Subcutaneous abdominal adipose tissue (tissue), 5 donors: ENCODE measurements around the gene LAMA2.

Experiments
- H3K27ac ChIP-seq: one replicate; pipeline ENCODE4 v1.7.0; 2013; ENCODE audit warnings: low read depth, mild to moderate bottlenecking, inconsistent platforms, low read length, moderate library complexity
- H3K27me3 ChIP-seq, 5 donors: one replicate each; pipeline ENCODE4 v1.7.0; 2013; ENCODE audit warnings: low read length in 5 of 5, inconsistent platforms in 1 of 5; ENCODE audit not compliant: control insufficient read depth in 5 of 5, insufficient read depth in 4 of 5
- H3K36me3 ChIP-seq, 5 donors: one replicate each; pipeline ENCODE4 v1.7.0; 2013; ENCODE audit warnings: low read length in 5 of 5; ENCODE audit not compliant: control insufficient read depth in 5 of 5, insufficient read depth in 5 of 5
- H3K4me1 ChIP-seq, 5 donors: one replicate each; pipeline ENCODE4 v1.7.0; 2013; ENCODE audit warnings: low read length in 5 of 5, mild to moderate bottlenecking in 3 of 5, moderate library complexity in 1 of 5; ENCODE audit not compliant: control insufficient read depth in 5 of 5, insufficient read depth in 5 of 5
- H3K4me3 ChIP-seq, 5 donors: one replicate each; pipeline ENCODE4 v1.7.0; 2013; ENCODE audit warnings: low read length in 5 of 5, low read depth in 1 of 5
- H3K9ac ChIP-seq, 5 donors: one replicate each; pipeline ENCODE4 v1.7.0; 2013; ENCODE audit warnings: low read length in 5 of 5, mild to moderate bottlenecking in 4 of 5, moderate library complexity in 3 of 5
- H3K9me3 ChIP-seq, 5 donors: one replicate each; pipeline ENCODE4 v1.7.0; 2013; ENCODE audit warnings: low read length in 5 of 5; ENCODE audit not compliant: control insufficient read depth in 5 of 5
- donor health status: healthy.
- donor health status: healthy.
- donor health status: healthy.
- donor health status: healthy.
- donor health status: healthy.

LAMA2 gene

DNA sequence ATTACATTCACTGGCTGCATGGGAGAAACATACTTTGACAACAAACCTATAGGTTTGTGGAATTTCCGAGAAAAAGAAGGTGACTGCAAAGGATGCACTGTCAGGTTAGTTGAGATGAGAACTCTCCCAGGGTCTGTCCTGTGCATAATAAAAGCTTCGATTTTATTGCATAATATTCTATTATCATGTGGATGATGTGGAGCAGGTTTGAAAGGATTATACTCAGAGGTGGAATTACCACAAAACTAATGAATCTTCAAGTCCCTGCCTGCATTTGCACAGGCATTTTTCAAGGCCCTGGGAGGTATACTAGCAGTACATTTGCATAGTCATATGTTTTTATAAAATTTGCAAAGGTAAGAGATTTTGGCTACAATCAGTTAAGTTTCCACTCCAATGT lies 577.3 kb downstream of the LAMA2 start:
- no peak overlapping the region for H3K4me3 ChIP-seq
- H3K27me3 ChIP-seq = no peaks in the 10 kb centered on the region
- H3K9me3 ChIP-seq = no peaks in the 10 kb centered on the region
- no peak overlapping the region for H3K27ac ChIP-seq
- no peak overlapping the region for H3K9ac ChIP-seq
- peaks cover 0 to 23% (median 9%) of the 10 kb centered on the region in 5 donors for H3K36me3 ChIP-seq
- no peaks in the 10 kb centered on the region for H3K4me1 ChIP-seq

GRCh38 chr6:129469070-129469662 lies 586.2 kb downstream of the LAMA2 start:
- Histone ChIP-seq H3K9me3 (no peaks in the 10 kb centered on the region), H3K27ac (no peak overlapping the region), H3K36me3 (peaks cover 0 to 5% (median 0%) of the 10 kb centered on the region in 5 donors), H3K9ac (no peak overlapping the region), H3K4me1 (no peaks in the 10 kb centered on the region), H3K4me3 (no peak overlapping the region), H3K27me3 (no peaks in the 10 kb centered on the region)

- no peaks in the 10 kb centered on the region for H3K9me3 ChIP-seq
- no peak overlapping the region for H3K27ac ChIP-seq
- H3K27me3 ChIP-seq = no peaks in the 10 kb centered on the region
- H3K4me3 ChIP-seq = no peak overlapping the region
- peaks cover 0 to 5% (median 0%) of the 10 kb centered on the region in 5 donors for H3K36me3 ChIP-seq
- H3K9ac ChIP-seq = no peak overlapping the region
- H3K4me1 ChIP-seq = no peaks in the 10 kb centered on the region
Measured at GRCh38 chr6:129472239-129472638, 589.3 kb downstream of the LAMA2 start.

GRCh38 chr6:129473546-129473945 lies 590.6 kb downstream of the LAMA2 start:
- Histone ChIP-seq H3K9me3 (no peaks in the 10 kb centered on the region), H3K36me3 (peaks cover 0 to 5% (median 0%) of the 10 kb centered on the region in 5 donors), H3K4me1 (no peaks in the 10 kb centered on the region), H3K27me3 (no peaks in the 10 kb centered on the region), H3K4me3 (no peak overlapping the region), H3K9ac (no peak overlapping the region), H3K27ac (no peak overlapping the region)

DNA sequence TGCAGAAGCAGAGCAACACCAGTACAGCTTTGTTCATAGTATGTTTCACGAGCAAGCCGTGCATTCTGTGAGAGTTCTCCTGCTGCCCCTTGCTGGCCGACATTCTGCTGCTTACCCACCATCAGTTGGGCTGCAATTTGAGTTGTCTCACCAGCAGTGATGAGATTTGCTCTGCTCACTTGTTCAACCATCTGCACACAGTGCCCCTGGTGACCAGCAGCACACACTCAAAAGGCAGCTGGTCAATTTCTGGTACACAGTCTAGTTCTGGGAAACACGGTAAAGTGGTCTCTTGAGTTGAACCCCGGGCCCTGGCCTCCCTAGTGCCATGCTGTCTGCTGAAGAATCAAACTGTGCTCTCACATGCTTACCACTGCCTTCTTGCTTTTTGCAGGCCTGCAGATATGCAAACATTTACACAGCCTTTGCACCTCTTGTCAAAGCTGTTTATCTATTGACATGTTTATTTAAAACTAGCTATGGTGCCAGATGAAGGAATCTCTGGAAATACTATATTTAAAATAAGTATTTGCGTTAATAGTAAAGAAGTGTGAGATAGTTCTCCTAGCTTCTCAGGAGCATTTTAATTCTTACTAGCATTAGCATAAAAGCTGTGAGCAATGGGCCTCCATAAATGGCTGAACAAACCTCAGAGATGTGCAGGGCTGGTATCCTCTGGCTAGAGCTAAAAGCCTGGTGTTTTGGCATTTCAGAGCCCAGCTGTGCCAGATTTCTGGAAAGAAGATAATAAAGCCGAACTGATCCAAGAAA lies 592.7 kb downstream of the LAMA2 start:
- H3K27ac ChIP-seq = no peak overlapping the region
- H3K27me3 ChIP-seq = no peaks in the 10 kb centered on the region
- H3K4me3 ChIP-seq = no peak overlapping the region
- H3K4me1 ChIP-seq = no peaks in the 10 kb centered on the region
- no peak overlapping the region for H3K9ac ChIP-seq
- H3K36me3 ChIP-seq = peaks cover 0 to 5% (median 0%) of the 10 kb centered on the region in 5 donors
- no peaks in the 10 kb centered on the region for H3K9me3 ChIP-seq

DNA sequence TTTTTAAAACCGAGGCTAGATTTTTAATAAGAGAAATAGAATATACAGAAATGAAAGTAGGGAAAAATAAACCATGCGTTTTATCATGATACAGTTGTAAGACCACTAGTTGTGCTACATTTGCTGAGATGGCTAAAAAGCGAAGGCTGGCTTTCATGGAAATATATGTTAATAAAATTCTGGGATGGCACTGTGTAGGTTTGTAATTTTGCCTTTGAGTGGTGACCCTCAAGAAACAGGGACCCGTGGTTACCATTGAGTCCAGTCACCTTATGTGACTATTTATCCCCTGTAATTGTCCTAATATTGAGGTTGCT lies 593.3 kb downstream of the LAMA2 start:
- Histone ChIP-seq H3K4me1 (no peaks in the 10 kb centered on the region), H3K9me3 (no peaks in the 10 kb centered on the region), H3K27me3 (no peaks in the 10 kb centered on the region), H3K4me3 (no peak overlapping the region), H3K36me3 (peaks cover 0 to 7% (median 0%) of the 10 kb centered on the region in 5 donors), H3K9ac (no peak overlapping the region), H3K27ac (no peak overlapping the region)

- Histone ChIP-seq H3K27me3 (no peaks in the 10 kb centered on the region), H3K36me3 (peaks cover 0 to 10% (median 0%) of the 10 kb centered on the region in 5 donors), H3K9me3 (no peaks in the 10 kb centered on the region), H3K4me1 (no peaks in the 10 kb centered on the region), H3K4me3 (no peak overlapping the region), H3K9ac (no peak overlapping the region), H3K27ac (no peak overlapping the region)
Measured at GRCh38 chr6:129476810-129477209, 593.9 kb downstream of the LAMA2 start.

- H3K4me3 ChIP-seq = no peak overlapping the region
- H3K27me3 ChIP-seq = no peaks in the 10 kb centered on the region
- peaks cover 0 to 10% (median 0%) of the 10 kb centered on the region in 5 donors for H3K36me3 ChIP-seq
- H3K9me3 ChIP-seq = no peaks in the 10 kb centered on the region
- no peak overlapping the region for H3K9ac ChIP-seq
- H3K27ac ChIP-seq = no peak overlapping the region
- no peaks in the 10 kb centered on the region for H3K4me1 ChIP-seq
Measured at GRCh38 chr6:129478379-129478778, 595.4 kb downstream of the LAMA2 start.

- no peak overlapping the region for H3K9ac ChIP-seq
- no peaks in the 10 kb centered on the region for H3K9me3 ChIP-seq
- no peaks in the 10 kb centered on the region for H3K4me1 ChIP-seq
- no peak overlapping the region for H3K4me3 ChIP-seq
- no peaks in the 10 kb centered on the region for H3K27me3 ChIP-seq
- H3K36me3 ChIP-seq = peaks cover 0 to 5% (median 4%) of the 10 kb centered on the region in 5 donors
- H3K27ac ChIP-seq = no peak overlapping the region
Measured at GRCh38 chr6:129481706-129482105, 598.8 kb downstream of the LAMA2 start.

GRCh38 chr6:129485746-129486145 lies 602.8 kb downstream of the LAMA2 start:
- Histone ChIP-seq H3K4me3 (no peak overlapping the region), H3K36me3 (peaks cover 0 to 9% (median 4%) of the 10 kb centered on the region in 5 donors), H3K27ac (no peak overlapping the region), H3K9me3 (no peaks in the 10 kb centered on the region), H3K4me1 (peaks cover 3 to 7% (median 5%) of the 10 kb centered on the region in 5 donors), H3K27me3 (no peaks in the 10 kb centered on the region), H3K9ac (no peak overlapping the region)
